ENCODE measurements around the gene GDPD3. TPM values are rescaled to one million over a fixed set of nuclear protein-coding genes. Genes with fewer than 3 reads are reported as not detected.

Gene GDPD3
- total and polyA plus RNA-seq, 9 of the 15 experiments (the other 6 are each of a cell fraction or from before 2014, with no cell fraction given), result 0.47 to 3.9 (median 1.1) TPM

GRCh38 chr16:30119428-30119827, 6.1 kb upstream of the GDPD3 start:
- WGBS (ENCODE audit: insufficient coverage, low coverage, missing lambda C conversion rate), result 95% methylated on average over 2 of the region's 2 CpGs
- Histone ChIP-seq H3K4me2 (ENCODE audit: insufficient read depth, low read length) (no peak overlapping the region), H3K27me3 (ENCODE audit: control insufficient read depth in 2 of 2, insufficient read depth in 2 of 2, low read length in 2 of 2) (no peaks in the 10 kb centered on the region), H3K4me3 (no peak overlapping the region), H3K9ac (ENCODE audit: insufficient read depth in 1 of 2, low read depth in 2 of 2, low read length in 2 of 2) (no peak overlapping the region), H3K9me1 (ENCODE audit: control insufficient read depth, insufficient read depth, low read length) (no peaks in the 10 kb centered on the region), H3K79me2 (ENCODE audit: control insufficient read depth, insufficient read depth, low read length) (peaks cover 3% of the 10 kb centered on the region; the same call in 1 of the 3 replicates), H3K27ac (ENCODE audit: extremely low read depth, low read depth, low read length) (no peak overlapping the region), H4K20me1 (replicated peaks; ENCODE audit: control insufficient read depth, insufficient read depth, low read length) (no peaks in the 10 kb centered on the region), H2AFZ (ENCODE audit: low read depth, low read length) (no peak overlapping the region), H3K4me1 (replicated peaks in 1 of 2; ENCODE audit: control insufficient read depth in 2 of 2, insufficient read depth in 2 of 2, low read length in 2 of 2) (peaks cover 0 to 28% of the 10 kb centered on the region in 2 experiments; a peak in 4 of 5 replicates), H3K36me3 (ENCODE audit: control insufficient read depth, insufficient read depth, low read length) (peaks cover 13% of the 10 kb centered on the region; the same call in 1 of the 3 replicates), H3K9me3 (replicated peaks; ENCODE audit: control insufficient read depth, insufficient read depth, low read depth, low read length) (no peaks in the 10 kb centered on the region)
- no peak for FAIRE-seq
- in situ Hi-C loops (cut with MboI), result no loop called here
- ATAC-seq, result no peak
- DNase-seq (ENCODE audit: extremely low read depth in 1 of 4, low spot score in 3 of 4), result no peak
- POLR2A ChIA-PET, result no interaction called here
- CTCF ChIA-PET (ENCODE audit: low intra/inter-chr PET ratio), result no interaction called here
- intact Hi-C loops (cut with micrococcal nuclease), result no loop called here
- BruUV-seq (replicated peaks), result no TSS peak
- TF ChIP-seq, protein P1, sequence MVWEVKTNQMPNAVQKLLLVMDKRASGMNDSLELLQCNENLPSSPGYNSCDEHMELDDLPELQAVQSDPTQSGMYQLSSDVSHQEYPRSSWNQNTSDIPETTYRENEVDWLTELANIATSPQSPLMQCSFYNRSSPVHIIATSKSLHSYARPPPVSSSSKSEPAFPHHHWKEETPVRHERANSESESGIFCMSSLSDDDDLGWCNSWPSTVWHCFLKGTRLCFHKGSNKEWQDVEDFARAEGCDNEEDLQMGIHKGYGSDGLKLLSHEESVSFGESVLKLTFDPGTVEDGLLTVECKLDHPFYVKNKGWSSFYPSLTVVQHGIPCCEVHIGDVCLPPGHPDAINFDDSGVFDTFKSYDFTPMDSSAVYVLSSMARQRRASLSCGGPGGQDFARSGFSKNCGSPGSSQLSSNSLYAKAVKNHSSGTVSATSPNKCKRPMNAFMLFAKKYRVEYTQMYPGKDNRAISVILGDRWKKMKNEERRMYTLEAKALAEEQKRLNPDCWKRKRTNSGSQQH (CRISPR knock-in tag; IDR thresholded peaks at IDR 0.05), result no peak
- TF ChIP-seq, protein P2, sequence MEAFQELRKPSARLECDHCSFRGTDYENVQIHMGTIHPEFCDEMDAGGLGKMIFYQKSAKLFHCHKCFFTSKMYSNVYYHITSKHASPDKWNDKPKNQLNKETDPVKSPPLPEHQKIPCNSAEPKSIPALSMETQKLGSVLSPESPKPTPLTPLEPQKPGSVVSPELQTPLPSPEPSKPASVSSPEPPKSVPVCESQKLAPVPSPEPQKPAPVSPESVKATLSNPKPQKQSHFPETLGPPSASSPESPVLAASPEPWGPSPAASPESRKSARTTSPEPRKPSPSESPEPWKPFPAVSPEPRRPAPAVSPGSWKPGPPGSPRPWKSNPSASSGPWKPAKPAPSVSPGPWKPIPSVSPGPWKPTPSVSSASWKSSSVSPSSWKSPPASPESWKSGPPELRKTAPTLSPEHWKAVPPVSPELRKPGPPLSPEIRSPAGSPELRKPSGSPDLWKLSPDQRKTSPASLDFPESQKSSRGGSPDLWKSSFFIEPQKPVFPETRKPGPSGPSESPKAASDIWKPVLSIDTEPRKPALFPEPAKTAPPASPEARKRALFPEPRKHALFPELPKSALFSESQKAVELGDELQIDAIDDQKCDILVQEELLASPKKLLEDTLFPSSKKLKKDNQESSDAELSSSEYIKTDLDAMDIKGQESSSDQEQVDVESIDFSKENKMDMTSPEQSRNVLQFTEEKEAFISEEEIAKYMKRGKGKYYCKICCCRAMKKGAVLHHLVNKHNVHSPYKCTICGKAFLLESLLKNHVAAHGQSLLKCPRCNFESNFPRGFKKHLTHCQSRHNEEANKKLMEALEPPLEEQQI (IDR thresholded peaks at IDR 0.05), result no peak
- TF ChIP-seq SMARCA5 (IDR thresholded peaks at IDR 0.05) (no peak), ZNF717 (CRISPR knock-in tag; IDR thresholded peaks at IDR 0.05) (no peak), CSDE1 (IDR thresholded peaks at IDR 0.05) (no peak), RERE (CRISPR knock-in tag; IDR thresholded peaks at IDR 0.05; ENCODE audit: borderline replicate concordance) (no peak), ETV6 (IDR thresholded peaks at IDR 0.05; ENCODE audit: borderline replicate concordance in 1 of 2, low read depth in 2 of 2, low read length in 1 of 2) (no peak), ETV6 (CRISPR knock-in tag; IDR thresholded peaks at IDR 0.05; ENCODE audit: borderline replicate concordance) (no peak), STAT5A (IDR thresholded peaks at IDR 0.05; ENCODE audit: borderline replicate concordance, low read length) (no peak), MCM7 (IDR thresholded peaks at IDR 0.05) (no peak), ZNF830 (CRISPR knock-in tag; IDR thresholded peaks at IDR 0.05) (no peak), ZKSCAN3 (CRISPR knock-in tag; IDR thresholded peaks at IDR 0.05) (no peak), ZNF408 (CRISPR knock-in tag; IDR thresholded peaks at IDR 0.05; ENCODE audit: low read depth) (no peak), FOXK1 (CRISPR knock-in tag; IDR thresholded peaks at IDR 0.05; ENCODE audit: borderline replicate concordance) (no peak)
- TF ChIP-seq, protein P3, sequence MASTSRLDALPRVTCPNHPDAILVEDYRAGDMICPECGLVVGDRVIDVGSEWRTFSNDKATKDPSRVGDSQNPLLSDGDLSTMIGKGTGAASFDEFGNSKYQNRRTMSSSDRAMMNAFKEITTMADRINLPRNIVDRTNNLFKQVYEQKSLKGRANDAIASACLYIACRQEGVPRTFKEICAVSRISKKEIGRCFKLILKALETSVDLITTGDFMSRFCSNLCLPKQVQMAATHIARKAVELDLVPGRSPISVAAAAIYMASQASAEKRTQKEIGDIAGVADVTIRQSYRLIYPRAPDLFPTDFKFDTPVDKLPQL (IDR thresholded peaks at IDR 0.05; ENCODE audit: extremely low read depth, insufficient read length), result no peak

All from K562 (cell line).